Suppressor macrophage (primary cell): ENCODE measurements around the gene FOXN1.

Source experiments
- DNase-seq, 4 experiments: peaks; one replicate each; pipeline ENCODE4 v3.0.0-alpha.2; 2020 to 2022

FOXN1 gene

GRCh38 chr17:28478712-28479615 lies 27.2 kb upstream of the FOXN1 start:
- DNase-seq: peak; percentile 27 to 61 (median 60)

- no peak for DNase-seq
Measured at GRCh38 chr17:28480278-28480677, 25.9 kb upstream of the FOXN1 start.

GRCh38 chr17:28480799-28481571 lies 25.2 kb upstream of the FOXN1 start:
- DNase-seq: no peak

GRCh38 chr17:28482551-28483199 lies 23.5 kb upstream of the FOXN1 start:
- DNase-seq: no peak

GRCh38 chr17:28484296-28484695 lies 21.9 kb upstream of the FOXN1 start:
- DNase-seq: peak; percentile 31 to 67 (median 60)

- no peak for DNase-seq
Measured at GRCh38 chr17:28485049-28485448, 21.1 kb upstream of the FOXN1 start.

GRCh38 chr17:28487881-28488532 lies 18.1 kb upstream of the FOXN1 start:
- no peak for DNase-seq

GRCh38 chr17:28488533-28489276 lies 17.4 kb upstream of the FOXN1 start:
- DNase-seq: no peak

- no peak for DNase-seq
Measured at GRCh38 chr17:28491286-28491685, 14.9 kb upstream of the FOXN1 start.

- no peak for DNase-seq
Measured at GRCh38 chr17:28491860-28492259, 14.3 kb upstream of the FOXN1 start.

GRCh38 chr17:28492352-28493310 lies 13.5 kb upstream of the FOXN1 start:
- no peak for DNase-seq

GRCh38 chr17:28493460-28493859 lies 12.7 kb upstream of the FOXN1 start:
- no peak for DNase-seq

- DNase-seq: peak; percentile 74 to 89 (median 86)
Measured at GRCh38 chr17:28494445-28495188, 11.5 kb upstream of the FOXN1 start.

GRCh38 chr17:28495635-28496034 lies 10.5 kb upstream of the FOXN1 start:
- DNase-seq: no peak

- DNase-seq: no peak
Measured at GRCh38 chr17:28497931-28498330, 8.2 kb upstream of the FOXN1 start.

- DNase-seq: no peak
Measured at GRCh38 chr17:28498652-28499363, 7.3 kb upstream of the FOXN1 start.

- no peak for DNase-seq
Measured at GRCh38 chr17:28499364-28499664, 6.8 kb upstream of the FOXN1 start.

GRCh38 chr17:28499684-28500357 lies 6.3 kb upstream of the FOXN1 start:
- DNase-seq: no peak
